ENCODE measurements around the gene RAB11FIP2.

The RAB11FIP2 gene

DNA sequence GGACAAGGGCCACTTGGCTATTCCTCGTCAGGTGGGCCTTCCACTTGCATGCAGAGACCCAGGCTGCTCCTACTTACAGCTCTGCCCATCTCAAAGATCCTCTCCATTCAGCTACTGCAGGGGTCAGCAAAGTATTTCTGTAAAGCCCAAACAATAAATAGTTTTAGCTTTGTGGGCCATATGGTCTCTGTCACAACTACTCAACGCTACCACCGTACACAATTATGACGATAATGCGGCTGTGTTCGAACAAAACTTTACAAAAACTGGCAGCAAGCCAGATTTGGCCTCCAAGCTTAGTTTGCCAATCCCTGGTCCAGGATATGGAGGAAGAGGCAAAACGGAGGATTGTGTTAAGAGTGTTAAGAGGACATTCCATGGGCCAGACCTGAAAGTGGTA is 12.8 kb downstream of the RAB11FIP2 start:
- no peak for DNase-seq

DNA sequence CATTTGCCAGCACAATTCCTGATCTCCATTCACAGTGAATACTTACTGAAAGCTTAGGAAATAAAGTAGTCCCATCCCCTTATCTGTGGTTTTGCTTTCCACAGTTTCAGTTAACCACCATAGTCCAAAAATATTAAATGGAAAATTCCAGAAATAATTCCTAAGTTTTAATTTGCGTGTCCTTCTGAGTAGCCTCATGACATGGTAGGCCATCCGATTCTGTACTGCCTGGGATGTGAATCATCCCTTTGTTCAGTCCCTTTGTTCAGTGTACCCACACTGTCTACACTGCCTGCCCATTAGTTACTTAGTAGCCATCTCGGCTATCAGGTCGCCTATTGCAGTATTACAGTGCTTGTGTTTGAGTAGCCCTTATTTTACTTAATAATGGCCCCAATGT is 14.2 kb downstream of the RAB11FIP2 start:
- no peak for DNase-seq

DNA sequence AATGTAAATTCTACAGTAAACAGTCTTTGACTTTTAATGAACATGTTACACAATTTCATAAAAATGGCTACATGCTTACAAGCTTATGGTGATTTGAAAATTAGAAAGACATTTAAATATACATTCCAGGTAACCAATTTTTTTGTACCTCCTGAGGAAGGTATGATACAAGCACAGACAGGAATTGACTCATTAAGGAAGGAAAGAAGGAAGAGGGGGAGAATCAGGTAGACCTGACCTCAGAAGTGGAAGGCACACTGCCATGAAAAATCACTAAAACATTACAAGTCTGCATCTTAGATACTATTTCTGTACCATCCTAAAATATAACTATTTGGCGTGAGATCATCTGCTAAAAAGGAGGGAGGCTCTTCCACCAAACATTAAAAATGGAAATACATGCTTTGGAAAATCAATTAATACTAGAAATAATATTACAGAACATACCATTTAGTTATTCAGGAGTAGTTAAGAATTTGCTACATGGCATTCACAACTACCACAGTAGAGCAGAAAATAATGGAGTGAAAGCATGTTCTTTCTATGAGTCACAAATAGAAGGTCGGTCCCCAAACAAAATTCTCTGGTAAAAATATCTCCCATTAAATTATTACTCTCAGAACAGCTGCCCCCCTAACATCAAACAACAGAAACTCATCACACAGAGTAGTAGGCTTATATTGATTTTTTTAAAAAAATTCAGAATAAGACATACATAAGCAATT is 15.2 kb downstream of the RAB11FIP2 start:
- DNase-seq: no peak

DNA sequence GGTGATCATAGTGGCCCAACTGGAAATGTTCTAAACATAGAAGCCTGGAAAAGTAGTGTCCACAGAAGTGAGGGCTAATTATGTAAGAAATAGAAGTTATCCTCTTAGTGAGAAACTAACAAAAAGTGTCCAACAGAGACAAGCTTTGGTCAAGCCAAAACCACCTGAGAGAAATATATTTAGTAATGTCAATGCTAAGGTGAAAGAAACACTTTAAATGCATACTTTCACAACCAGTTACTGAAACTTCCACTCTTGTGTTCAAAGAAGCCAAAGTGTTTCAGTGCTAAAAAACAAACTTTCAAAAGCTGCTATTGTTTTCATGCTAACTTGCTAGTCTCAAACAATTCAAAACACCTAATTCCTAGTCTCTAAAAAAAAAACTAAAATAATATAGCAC is 18.1 kb downstream of the RAB11FIP2 start:
- DNase-seq: no peak

DNA sequence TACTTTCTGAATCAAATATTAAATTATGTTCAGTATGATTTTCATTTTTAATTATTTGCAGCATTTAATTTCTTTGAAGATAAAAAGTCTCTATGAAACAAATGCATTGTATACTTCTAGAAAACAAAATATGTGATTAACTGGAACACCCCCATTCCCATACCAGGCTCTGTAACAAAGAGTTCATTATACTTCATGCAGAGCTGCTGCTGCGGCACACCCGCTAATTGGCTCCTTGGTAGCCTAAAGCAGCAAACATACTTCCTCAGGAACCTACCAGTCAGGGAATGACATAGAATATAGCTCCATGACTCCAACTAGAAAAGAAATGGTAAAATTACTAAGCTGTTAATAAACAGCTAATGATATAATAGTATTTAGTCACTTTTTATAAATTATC is 19.3 kb downstream of the RAB11FIP2 start:
- no peak for DNase-seq

DNA sequence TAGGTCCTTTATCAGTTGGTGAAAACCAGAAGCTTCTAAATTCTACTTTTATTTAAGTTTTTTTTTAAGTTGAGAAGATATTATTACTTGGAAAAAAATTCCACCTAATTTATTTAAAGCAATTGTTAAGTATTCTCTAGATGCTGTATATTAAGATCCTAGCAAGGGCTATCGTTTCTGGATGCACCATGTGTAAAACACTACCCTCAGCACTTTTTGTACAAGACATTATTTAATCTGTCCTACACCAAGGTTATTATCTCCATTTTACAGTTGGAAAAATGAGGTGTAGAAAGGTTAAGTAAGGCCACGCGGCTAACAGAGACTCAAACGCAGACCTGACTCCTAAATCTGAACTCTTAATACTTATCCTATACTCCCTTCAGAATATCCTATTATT is 19.8 kb downstream of the RAB11FIP2 start:
- no peak for DNase-seq

DNA sequence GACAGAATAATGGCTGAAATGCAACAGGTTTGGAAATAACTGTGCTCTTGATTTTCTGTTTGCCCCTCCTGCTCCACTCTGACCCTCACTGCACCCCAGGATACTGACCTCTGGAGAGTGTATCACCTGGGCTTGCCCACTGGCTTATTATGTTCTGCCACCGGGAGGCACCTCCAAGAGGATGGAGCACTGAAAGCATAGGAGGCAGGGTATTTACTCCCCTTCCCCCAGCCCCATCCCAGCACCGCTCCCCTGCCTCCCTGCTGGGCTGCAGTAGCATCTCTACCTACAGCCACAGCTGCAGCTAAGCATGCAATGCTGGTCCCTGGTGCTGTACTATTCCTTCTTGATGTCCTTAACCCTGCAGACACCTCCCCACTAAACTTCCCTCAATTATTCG is 26.4 kb downstream of the RAB11FIP2 start:
- DNase-seq: no peak

DNA sequence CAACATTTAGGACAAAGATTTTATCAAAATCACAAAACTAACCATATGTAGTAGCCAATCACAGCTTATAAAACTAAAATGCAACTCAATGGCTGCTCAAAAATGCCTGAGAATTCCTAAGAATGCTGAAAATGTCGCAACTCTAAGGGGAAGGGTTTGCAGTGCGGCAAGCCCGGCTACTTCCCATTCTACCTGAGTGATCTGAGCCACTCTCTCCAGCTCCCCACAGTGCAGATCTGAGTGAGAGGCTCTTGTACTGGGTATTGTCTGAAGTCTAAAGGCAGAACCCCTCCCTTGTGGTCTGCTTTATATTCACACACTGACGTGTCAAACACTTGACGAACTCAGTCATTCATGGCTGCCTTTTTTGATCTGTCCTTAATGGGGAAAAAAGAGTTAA is 28.9 kb downstream of the RAB11FIP2 start:
- no peak for DNase-seq

DNA sequence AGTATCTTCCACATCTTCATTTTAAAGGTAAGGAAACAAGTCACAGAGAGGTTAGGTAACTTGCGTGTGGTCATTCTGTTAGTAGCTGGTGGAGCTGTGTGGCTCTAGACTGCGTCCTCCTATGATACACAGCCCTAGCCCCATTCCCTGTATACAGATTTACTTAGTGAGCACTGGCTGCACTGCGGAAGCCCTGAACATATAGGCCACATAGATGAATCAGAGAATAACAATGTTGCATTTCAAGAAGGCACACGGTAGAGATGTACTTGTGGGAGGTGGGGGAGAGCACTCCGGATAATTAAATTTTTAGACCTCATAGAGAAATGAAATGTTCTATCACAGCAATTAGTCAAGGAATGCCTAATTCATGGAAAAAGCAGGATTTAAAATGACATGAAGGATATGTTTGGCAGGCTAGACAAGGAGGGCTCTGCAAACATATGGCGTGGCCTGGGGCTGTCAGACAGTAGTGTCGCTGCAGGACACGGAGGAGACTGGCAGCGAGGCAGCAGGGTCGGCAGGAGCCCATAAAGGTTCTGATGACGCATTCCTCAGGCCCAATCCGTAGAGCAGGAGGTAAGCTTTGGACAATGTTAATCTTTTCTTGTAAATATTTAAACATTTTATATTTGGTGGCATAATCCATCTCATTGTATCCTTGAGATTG is 29.5 kb downstream of the RAB11FIP2 start:
- no peak for DNase-seq

DNA sequence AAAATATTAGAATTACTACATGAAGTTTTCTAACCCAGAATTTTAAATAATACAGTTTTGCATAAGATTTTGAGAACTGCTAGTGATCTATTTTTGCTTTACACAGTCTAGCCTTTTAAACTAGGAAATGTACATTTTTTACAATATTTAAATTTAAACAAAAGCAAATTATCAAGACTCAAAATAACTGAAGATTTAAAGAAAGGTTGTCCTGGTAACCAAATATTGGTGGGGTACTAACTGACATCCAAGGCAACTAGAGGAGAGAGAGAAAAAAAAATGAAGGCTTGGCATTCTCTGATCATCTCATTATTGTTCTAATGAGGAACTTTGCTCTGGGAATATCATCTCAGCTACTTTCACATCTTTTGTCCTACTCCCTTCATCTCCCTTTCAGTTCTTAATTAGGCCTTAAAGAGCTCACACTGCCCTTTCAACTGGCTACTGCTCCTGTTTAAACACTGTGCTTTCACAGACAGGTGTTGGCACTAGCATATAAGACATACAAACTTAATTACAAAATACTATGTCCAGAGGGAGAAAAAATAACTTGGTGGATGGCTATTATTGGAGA is 33.7 kb downstream of the RAB11FIP2 start:
- no peak for DNase-seq

DNA sequence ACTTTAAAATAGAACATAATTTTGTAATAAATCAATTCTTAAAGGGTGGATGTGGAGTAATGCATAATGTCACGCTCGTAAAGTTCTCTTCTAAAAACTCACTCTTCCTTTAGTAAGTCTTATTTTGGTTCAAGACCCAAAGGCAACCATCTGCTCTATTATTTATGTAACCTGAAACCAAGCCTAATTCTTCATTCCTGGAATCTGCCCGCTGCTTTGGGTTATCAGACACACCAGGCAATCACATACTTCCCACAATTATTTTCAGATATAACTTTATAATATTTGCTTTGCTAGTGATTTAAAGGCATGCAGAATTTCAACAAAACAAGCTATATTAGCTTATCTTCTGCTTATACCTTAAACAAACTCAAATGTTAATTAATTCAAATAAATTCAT is 39.0 kb downstream of the RAB11FIP2 start:
- no peak for DNase-seq

DNA sequence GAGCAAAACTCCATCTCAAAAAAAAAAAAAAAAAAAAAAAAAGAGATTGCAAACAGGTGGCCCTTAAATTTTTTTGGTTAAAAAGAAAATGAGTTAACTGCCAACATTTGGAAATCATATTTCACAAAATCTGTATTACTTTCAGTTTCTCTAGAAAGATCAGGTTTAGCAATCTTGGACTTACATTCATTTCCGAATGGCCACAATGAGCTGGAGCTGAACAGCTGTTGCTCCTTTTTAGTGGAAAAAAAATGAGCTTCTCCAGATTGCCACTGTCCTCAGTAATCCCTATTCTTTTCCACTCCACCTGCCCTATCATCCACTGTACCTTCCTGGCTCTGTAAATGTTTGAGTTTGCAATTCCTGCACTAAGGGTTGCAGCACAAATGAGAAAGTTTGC is 43.6 kb downstream of the RAB11FIP2 start:
- DNase-seq: no peak

DNA sequence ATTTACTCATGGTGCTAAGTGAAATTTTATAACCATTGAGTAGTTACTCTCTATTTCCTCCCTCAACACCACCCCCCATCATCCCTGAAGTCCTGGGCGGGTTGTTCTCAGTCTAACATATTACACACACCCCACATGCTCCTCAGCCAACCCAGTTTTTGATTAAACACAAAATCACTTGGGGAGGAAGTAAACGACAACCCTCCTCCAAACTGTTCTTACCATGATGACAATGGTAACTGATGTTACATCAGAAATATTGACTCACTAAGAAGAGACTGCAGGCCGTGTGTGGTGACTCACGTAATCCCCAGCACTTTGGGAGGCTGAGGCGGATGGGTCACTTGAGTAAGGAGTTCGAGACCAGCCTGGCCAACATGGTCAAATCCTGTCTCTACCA is 44.2 kb downstream of the RAB11FIP2 start:
- DNase-seq: no peak

DNA sequence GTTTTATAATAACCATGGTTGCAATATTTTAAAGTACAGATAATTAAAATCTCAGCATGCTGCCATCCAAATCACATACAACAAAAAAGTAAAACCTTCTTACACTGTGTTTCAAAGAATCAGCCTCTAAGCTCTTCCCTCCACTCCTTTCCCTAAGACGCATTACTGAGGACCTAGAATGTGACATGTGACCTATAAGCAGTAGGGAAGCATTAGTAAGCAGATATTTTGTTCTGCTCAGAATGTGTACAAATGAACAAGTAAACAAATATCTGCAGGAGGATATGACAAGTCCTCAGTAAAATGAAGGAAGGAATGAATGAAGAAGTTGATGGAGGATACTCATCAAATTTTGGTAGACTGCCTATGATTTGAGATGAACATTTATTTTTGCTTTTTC is 49.1 kb downstream of the RAB11FIP2 start:
- no peak for DNase-seq

DNA sequence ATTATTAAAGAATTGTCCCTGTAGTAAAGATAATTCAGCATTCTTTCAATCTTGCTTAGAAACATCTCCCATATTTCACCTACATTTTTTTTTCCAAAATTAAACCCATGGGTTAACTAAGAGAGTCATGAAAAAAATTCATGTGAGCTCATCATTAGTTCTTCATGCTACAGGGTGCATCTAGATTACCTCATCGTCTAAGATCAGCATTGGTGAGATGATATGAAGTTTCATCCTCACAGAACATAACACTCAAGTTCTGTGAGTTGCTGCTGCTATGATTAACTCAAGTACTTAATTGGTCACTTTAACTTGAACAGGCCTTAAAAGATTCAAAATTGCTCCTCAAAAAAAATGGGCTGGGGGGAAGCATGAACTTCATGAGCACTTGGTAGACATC is 50.0 kb downstream of the RAB11FIP2 start:
- no peak for DNase-seq

DNA sequence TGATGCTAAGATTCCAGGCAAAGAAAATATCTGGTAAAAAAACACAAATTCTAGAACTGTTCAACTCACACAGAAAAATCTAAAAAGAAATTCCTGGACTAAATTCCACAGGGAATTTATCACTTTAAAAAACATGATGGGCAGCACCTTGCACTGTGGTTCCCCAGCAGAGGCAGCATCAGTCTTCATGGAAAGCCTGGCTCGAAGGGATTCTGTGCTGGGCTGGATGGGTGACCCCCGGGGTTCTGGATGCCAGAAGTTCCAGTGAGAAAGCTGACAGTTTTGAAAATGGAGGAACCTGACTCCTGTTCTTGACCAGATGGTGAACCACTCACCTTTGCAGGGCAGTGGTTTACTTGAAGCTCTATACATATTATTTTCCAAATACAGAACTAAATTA is 52.0 kb downstream of the RAB11FIP2 start:
- no peak for DNase-seq

DNA sequence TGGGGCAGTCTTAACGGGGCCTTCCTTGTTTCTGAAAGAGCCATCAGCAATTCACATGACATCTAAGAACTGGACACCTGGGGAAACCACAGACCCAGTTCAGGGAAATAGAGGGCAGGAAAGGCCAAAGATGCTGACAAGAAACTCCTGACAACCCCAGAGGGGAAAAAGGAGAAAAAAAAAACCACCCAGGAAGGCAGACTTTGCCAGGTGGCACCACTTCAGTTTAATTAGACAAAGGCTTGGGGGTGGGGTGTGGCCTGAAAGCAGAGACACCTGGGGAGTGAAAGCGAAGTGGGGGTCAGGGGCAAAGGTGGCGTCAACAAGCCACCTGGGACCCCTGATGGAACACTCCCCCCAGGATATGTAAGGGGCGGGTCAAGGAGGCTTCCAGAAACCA is 53.6 kb downstream of the RAB11FIP2 start:
- DNase-seq: no peak

DNA sequence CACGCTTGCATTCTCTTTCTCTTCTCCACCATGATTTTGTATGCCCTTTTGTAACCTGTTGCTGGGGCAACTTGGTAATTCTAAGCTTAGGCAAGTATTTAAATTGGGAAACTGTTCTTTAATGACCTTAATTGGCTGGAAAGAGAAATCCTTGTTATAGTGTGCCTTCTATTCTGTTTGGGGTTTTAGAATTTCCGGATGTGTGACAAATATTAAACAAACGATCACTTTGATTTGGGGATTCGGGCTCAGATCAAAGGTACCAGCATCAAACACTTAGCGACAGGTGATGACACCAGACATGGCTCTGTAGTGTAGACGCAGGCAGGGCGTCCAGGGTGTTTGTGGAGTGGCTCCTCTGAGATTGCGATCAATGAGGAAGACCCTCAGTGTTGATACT is 55.0 kb downstream of the RAB11FIP2 start:
- no peak for DNase-seq

DNA sequence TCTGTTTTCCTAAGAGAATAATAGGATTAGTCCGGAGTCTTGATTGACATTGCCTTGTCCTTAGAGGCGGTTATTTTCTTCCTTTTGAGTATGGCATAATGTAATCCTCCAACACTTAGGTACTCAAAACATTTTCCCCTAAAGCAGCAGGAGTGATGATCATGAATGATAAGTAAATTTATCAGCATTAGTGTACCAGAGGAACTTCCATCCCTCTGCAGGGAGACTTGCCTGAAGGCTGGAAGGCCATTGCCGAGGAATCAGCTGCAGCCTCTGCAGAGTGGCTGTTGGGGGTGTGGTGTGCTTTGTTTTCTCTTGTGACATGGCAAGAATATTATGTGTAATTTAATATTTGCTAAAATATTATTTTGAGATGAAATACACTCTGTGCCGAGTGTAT is 56.8 kb downstream of the RAB11FIP2 start:
- DNase-seq: no peak

DNA sequence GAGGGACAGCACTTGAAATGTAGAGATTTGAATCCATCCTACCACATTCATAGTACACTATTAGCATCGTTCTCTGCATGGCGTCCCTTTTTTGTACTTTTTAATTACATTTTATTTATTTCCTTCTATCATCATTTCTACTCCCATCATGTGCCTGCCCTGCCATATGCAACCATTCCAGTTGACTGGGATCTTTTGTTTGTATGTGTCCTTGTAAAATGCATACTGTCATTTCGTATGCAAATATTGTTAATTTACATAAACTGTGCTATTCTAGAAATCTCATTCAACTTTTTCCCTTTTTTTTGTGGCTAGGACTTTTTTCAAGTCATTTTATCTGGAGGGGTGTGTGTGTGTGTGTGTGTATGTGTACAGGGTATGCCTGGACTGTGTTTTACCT is 57.9 kb downstream of the RAB11FIP2 start:
- DNase-seq: no peak

DNA sequence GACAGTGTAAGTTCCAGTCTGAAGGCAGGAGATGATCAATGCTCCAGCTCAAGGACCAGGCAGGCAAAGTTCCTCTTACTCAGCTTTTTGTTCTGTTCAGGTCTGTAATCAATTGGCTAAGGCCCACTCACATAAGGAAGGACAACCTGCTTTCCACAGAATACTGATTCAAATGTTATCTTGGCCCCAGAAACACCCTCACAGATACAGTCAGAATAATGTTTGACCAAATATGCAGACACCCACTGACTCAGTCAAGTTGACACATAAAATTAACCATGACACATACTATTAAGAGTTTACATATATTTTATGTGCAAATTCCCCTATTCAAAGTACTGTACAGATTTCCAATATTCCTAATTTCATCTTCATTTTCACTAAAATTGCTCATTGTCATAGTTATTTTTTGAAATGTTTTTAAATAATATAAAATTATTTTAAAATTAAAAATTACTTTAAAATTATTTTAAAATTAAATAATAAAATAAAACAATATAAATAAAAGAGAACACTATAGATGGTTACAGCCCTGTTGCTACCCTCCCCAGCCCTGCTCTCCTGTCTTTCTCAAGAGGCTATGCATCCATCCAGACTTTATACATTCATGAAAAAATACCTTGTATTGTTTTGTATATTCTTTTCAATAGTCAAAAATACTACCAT is 59.4 kb downstream of the RAB11FIP2 start:
- DNase-seq: no peak

DNA sequence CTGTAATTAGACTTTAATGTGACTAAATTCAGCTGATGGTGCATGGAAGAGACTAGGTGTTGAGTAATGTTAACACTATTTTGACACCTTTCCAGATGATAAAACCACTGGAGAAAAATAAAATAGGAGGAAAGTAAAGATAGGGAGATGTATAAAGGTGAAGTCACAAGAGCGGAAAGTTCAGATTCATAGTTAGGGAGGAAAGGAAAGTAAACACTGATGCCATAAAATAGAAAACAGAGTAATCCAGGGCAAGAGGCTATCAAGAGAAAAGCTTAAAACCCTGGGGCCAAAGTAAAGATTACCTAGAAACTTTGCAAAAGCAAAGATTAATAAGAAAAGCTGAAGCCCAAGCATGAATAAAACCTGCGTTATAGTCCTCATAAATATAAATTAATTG is 62.8 kb downstream of the RAB11FIP2 start:
- no peak for DNase-seq

DNA sequence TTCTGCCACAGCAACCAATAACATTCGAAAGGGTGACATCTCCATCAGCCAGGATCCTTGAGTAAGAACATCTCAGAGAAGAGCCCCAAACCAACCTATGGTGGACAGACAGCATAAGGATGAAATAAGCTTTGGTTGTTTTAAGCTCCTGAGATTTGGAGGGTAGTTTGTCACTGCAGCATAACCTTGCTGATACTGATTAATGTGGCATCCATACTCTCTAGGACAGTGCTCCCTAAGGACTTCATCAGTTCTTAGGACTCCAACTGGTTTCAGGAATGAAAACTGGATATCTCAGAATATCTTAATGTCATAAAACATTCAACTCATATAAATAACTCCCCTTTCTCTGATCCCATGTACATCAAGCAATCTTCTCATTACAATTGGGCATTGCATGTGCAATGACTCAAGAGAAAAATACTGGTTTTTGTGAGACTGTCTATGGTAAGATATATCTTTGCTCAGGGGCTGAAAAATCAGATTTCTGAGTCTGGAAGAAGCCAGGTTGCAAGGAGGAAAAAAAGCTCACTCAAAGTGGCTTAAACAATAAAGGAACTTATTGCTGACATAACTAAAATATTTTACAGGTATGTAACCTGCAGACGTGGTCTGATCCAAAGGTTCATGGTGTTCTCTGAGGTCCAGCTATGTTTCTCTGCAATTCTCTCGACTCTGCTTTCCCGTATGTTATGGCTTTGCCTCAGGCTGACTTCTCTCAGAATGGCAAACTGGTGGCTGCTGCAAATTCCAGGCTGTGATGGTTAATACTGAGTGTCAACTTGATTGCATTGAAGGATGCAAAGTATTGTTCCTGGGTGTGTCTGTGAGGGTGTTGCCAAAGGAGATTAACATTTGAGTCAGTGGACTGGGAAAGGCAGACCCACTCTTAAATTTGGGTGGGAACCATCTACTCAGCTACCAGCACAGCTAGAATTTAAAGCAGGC is 65.7 kb downstream of the RAB11FIP2 start:
- no peak for DNase-seq
